SK-N-SH (cell line): ENCODE measurements around the gene TPPP. TPM values are rescaled to one million over a fixed set of nuclear protein-coding genes. Genes with fewer than 3 reads are reported as not detected.

ENCODE experiments used
- CTCF ChIA-PET: fragments of 300-600, 350-600 bp; formaldehyde crosslinking; extraction: SDS; loops from one replicate; lab custom pipeline; 2021; lab: Yijun Ruan, JAX
- POLR2A ChIA-PET: fragments of 350-600 bp; sonication (Branson Sonifier 250); formaldehyde crosslinking; extraction: SDS; loops from one replicate; lab custom pipeline; 2020; ENCODE audit warnings: antibody characterized with exemption, inconsistent platforms; lab: Yijun Ruan, JAX
- DNase-seq: peaks from one replicate; pipeline ENCODE4 v3.0.0; 2012
- H2AFZ ChIP-seq: fragments of 200-600 bp; sonication (generic); 2 replicates; pipeline ENCODE4 v1.8.1; 2016; ENCODE audit warnings: antibody characterized with exemption, mild to moderate bottlenecking, low read depth
- H3F3A ChIP-seq: fragments of 200-600 bp; sonication (generic); replicated peaks from 2 replicates; pipeline ENCODE3; 2016; ENCODE audit warnings: antibody characterized with exemption, mild to moderate bottlenecking; ENCODE audit not compliant: insufficient read depth
- H3K27ac ChIP-seq, 2 experiments: fragments of 200-500 bp in 1 of 2; fragments of 200-600 bp in 1 of 2; sonication (Bioruptor generic) in 1 of 2; sonication (generic), shearing (Covaris generic) in 1 of 2; 2 replicates each; pipeline versions ENCODE4 v1.5.1 to v1.6.1; 2014 to 2016; ENCODE audit warnings: low read depth in 2 of 2, inconsistent platforms in 1 of 2, low read length in 1 of 2, mild to moderate bottlenecking in 1 of 2, mixed read lengths in 1 of 2
- H3K27me3 ChIP-seq: fragments of 200-600 bp; sonication (generic), shearing (Covaris generic); 2 replicates; pipeline ENCODE4 v1.6.1; 2016; ENCODE audit warnings: mixed run types; ENCODE audit not compliant: insufficient read depth
- H3K36me3 ChIP-seq, 2 experiments: fragments of 200-500 bp in 1 of 2; fragments of 200-600 bp in 1 of 2; sonication (Bioruptor generic) in 1 of 2; sonication (generic) in 1 of 2; replicated peaks in 1 of 2; 2 replicates each; pipeline versions ENCODE3 to v1.5.1; 2014 to 2016; ENCODE audit warnings: low read length in 1 of 2, mild to moderate bottlenecking in 1 of 2; ENCODE audit not compliant: insufficient read depth in 2 of 2, control insufficient read depth in 1 of 2
- H3K4me1 ChIP-seq, 2 experiments: fragments of 200-500 bp in 1 of 2; fragments of 200-600 bp in 1 of 2; sonication (Bioruptor generic) in 1 of 2; sonication (generic), shearing (Covaris generic) in 1 of 2; 2 replicates each; pipeline versions ENCODE4 v1.5.1 to v1.6.1; 2014 to 2016; ENCODE audit warnings: low read depth in 1 of 2, low read length in 1 of 2, mixed run types in 1 of 2; ENCODE audit not compliant: insufficient read depth in 2 of 2, control insufficient read depth in 1 of 2
- H3K4me2 ChIP-seq: fragments of 200-600 bp; sonication (generic), shearing (Covaris generic); 2 replicates; pipeline ENCODE4 v1.6.1; 2017; ENCODE audit warnings: mixed run types
- H3K4me3 ChIP-seq, 2 experiments: fragments of 200-500 bp in 1 of 2; fragments of 200-600 bp in 1 of 2; sonication (Bioruptor generic) in 1 of 2; sonication (generic), shearing (Covaris generic) in 1 of 2; 2 replicates each; pipeline versions ENCODE4 v1.5.1 to v1.8.1; 2014 to 2016; ENCODE audit warnings: low read depth in 2 of 2, inconsistent platforms in 1 of 2, low read length in 1 of 2, mild to moderate bottlenecking in 1 of 2, mixed read lengths in 1 of 2, moderate library complexity in 1 of 2
- H3K79me2 ChIP-seq: fragments of 200-600 bp; sonication (generic); 2 replicates; pipeline ENCODE4 v1.8.1; 2017; ENCODE audit warnings: mild to moderate bottlenecking; ENCODE audit not compliant: insufficient read depth
- H3K9ac ChIP-seq: fragments of 200-600 bp; sonication (generic); 2 replicates; pipeline ENCODE4 v1.6.1; 2017; ENCODE audit warnings: mixed run types
- H3K9me2 ChIP-seq: fragments of 200-600 bp; sonication (generic); 2 replicates; pipeline ENCODE4 v1.6.1; 2017; ENCODE audit warnings: mixed run types
- H3K9me3 ChIP-seq: fragments of 200-600 bp; sonication (generic); 2 replicates; pipeline ENCODE4 v1.6.1; 2017; ENCODE audit warnings: mixed run types, mild to moderate bottlenecking, moderate library complexity
- H4K20me1 ChIP-seq: fragments of 200-600 bp; sonication (generic); 2 replicates; pipeline ENCODE4 v1.6.1; 2017; ENCODE audit warnings: mild to moderate bottlenecking, mixed run types; ENCODE audit not compliant: insufficient read depth
- FOSL2 ChIP-seq: IDR thresholded peaks from 2 replicates; pipeline ENCODE4 v1.4.0; 2012; ENCODE audit warnings: low read depth, mild to moderate bottlenecking, moderate library complexity, borderline replicate concordance
- GABPA ChIP-seq: IDR thresholded peaks from 2 replicates; pipeline ENCODE4 v1.4.0; 2012; ENCODE audit warnings: low read depth, mild to moderate bottlenecking
- GATA2 ChIP-seq: sonication (generic); formaldehyde crosslinking; IDR thresholded peaks from 2 replicates; pipeline ENCODE4 v1.5.0; 2020; ENCODE audit warnings: mild to moderate bottlenecking, missing genetic modification reagents
- MAX ChIP-seq: IDR thresholded peaks from 2 replicates; pipeline ENCODE4 v1.4.0; 2012; ENCODE audit warnings: low read depth
- MXI1 ChIP-seq: IDR thresholded peaks from 2 replicates; pipeline ENCODE4 v1.6.1; 2012; ENCODE audit warnings: mild to moderate bottlenecking, low read depth, low read length, improper control_type of control experiment
- NFIC ChIP-seq: IDR thresholded peaks from 2 replicates; pipeline ENCODE4 v1.4.0; 2012; ENCODE audit warnings: borderline replicate concordance
- NRF1 ChIP-seq: IDR thresholded peaks from 2 replicates; pipeline ENCODE4 v1.6.1; 2012; ENCODE audit warnings: low read depth, mild to moderate bottlenecking, low read length
- PBX3 ChIP-seq: IDR thresholded peaks from 2 replicates; pipeline ENCODE4; 2012
- RAD21 ChIP-seq: IDR thresholded peaks from 2 replicates; pipeline ENCODE4 v1.6.1; 2012; ENCODE audit warnings: mild to moderate bottlenecking, low read length
- RCOR1 ChIP-seq: fragments of 150-350 bp; IDR thresholded peaks from 2 replicates; pipeline ENCODE4 v1.6.1; 2017; ENCODE audit warnings: antibody characterized with exemption, low read length
- RFX5 ChIP-seq: IDR thresholded peaks from 2 replicates; pipeline ENCODE4 v1.6.1; 2012; ENCODE audit warnings: mild to moderate bottlenecking, improper control_type of control experiment, low read length
- RXRA ChIP-seq: IDR thresholded peaks from 2 replicates; pipeline ENCODE4 v1.4.0; 2012; ENCODE audit warnings: low read depth, mild to moderate bottlenecking, borderline replicate concordance
- SIN3A ChIP-seq: IDR thresholded peaks from 2 replicates; pipeline ENCODE4 v1.6.1; 2012; ENCODE audit warnings: low read depth, mild to moderate bottlenecking, low read length, moderate library complexity, borderline replicate concordance
- SMC3 ChIP-seq: IDR thresholded peaks from 2 replicates; pipeline ENCODE4 v1.6.1; 2012; ENCODE audit warnings: low read depth, low read length, improper control_type of control experiment
- TAF1 ChIP-seq: IDR thresholded peaks from 2 replicates; pipeline ENCODE4 v1.6.1; 2012; ENCODE audit warnings: low read depth, mild to moderate bottlenecking, low read length, moderate library complexity, borderline replicate concordance
- USF1 ChIP-seq: IDR thresholded peaks from 2 replicates; pipeline ENCODE4 v1.4.0; 2012; ENCODE audit warnings: low read depth, borderline replicate concordance
- YY1 ChIP-seq: IDR thresholded peaks from 2 replicates; pipeline ENCODE4 v1.4.0; 2012; ENCODE audit warnings: low read depth, mild to moderate bottlenecking
- WGBS: methylation state at CpG from one replicate; pipeline ENCODE4 v1.1.6; 2017; ENCODE audit warnings: low lambda C conversion rate; 5-methylcytosine and 5-hydroxymethylcytosine counted together
- polyA plus RNA-seq, 3 experiments: library from polyadenylated mRNA; depleted of rRNA; stranded (reverse); fragments of >200 nt; gene quantifications; 2 replicates each; pipeline ENCODE4 v1.2.3, GENCODE V29; 2012
- TF ChIP-seq, protein P1 (sequence below): IDR thresholded peaks from 2 replicates; pipeline ENCODE4 v1.6.1; 2012; ENCODE audit warnings: mild to moderate bottlenecking, low read depth, low read length, moderate library complexity

The TPPP gene
- polyA plus RNA-seq, 1 of the 3 experiments (the other 2 are of a cell fraction): 0.05 TPM

- TF ChIP-seq YY1 (no peak), GABPA (no peak), SMC3 (no peak), RXRA (no peak), MXI1 (no peak), PBX3 (no peak), MAX (no peak), SIN3A (no peak), NRF1 (no peak), RFX5 (no peak), FOSL2 (no peak)
- CTCF ChIA-PET: no interaction called here
- Histone ChIP-seq H2AFZ (peak overlapping the region; percentile 78), H3K4me2 (peak overlapping the region; percentile 80), H3K27me3 (no peaks in the 10 kb centered on the region), H3K79me2 (peaks cover 36% of the 10 kb centered on the region), H3K4me1 (peaks cover 0 to 10% of the 10 kb centered on the region in 2 experiments; a peak in 1 of 4 replicates), H3K4me3 (peak overlapping the region; percentile 67 to 72), H3K27ac (no peak overlapping the region), H4K20me1 (no peaks in the 10 kb centered on the region), H3K9ac (peak overlapping the region; percentile 34; the same call in 1 of the 2 replicates), H3F3A (no peaks in the 10 kb centered on the region), H3K9me3 (no peaks in the 10 kb centered on the region; the same call in 1 of the 2 replicates), H3K36me3 (no peaks in the 10 kb centered on the region), H3K9me2 (no peaks in the 10 kb centered on the region)
- WGBS: 50% methylated on average over 9 of the region's 11 CpGs
- no peak for DNase-seq
- POLR2A ChIA-PET: interaction anchor here (0.5 kb wide), 1 partner anchor 139 kb away, joined by 3 read pairs; no protein-coding TSS in a partner anchor
Measured at GRCh38 chr5:610744-611730, 82.1 kb downstream of the TPPP start.

DNA sequence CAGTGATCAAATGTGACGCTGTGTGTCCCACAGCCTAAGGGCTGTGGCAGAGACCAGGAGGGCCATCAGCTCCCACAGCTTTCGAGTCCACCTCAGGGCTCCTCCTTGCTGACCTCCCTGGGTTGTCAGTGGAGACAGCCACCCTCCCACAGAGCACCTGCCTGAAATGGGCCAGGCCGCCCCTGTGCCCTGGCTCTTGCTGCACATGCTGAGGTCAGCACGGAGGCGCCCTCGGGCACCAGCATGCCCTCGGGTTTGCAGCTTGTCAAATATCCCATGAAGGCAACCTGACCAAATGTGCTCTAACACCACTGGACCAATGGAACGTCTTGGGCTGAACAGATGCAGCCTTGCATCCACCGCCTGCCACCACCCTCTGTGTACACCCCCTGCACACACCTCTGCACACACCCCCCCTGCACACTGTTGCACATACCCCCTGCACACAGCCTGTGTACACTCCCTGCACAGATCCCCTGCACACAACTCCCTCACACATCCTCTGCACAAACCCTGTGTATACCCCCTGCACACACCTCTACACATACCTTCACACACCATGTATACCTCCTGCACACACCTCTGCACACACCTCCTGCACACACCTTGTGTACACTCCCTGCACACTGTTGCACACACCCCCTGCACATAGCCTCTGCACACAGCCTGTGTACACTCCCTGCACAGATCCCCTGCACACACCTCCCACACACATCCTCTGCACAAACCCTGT, 83.0 kb downstream of the TPPP start:
- H3K9me2 ChIP-seq: no peaks in the 10 kb centered on the region
- ChIA-PET CTCF (interaction anchor here (1.2 kb wide), 1 partner anchor 14 kb away, joined by 5 read pairs; no protein-coding TSS in a partner anchor), POLR2A (no interaction called here)
- H3K79me2 ChIP-seq: peaks cover 28% of the 10 kb centered on the region
- H2AFZ ChIP-seq: no peak overlapping the region
- H3K27me3 ChIP-seq: no peaks in the 10 kb centered on the region
- no peak overlapping the region for H3K4me3 ChIP-seq
- DNase-seq: no peak
- H3F3A ChIP-seq: no peaks in the 10 kb centered on the region
- H3K4me1 ChIP-seq: peaks cover 0 to 10% of the 10 kb centered on the region in 2 experiments; a peak in 1 of 4 replicates
- no peaks in the 10 kb centered on the region for H3K36me3 ChIP-seq
- no peak overlapping the region for H3K4me2 ChIP-seq
- no peak overlapping the region for H3K9ac ChIP-seq
- no peak overlapping the region for H3K27ac ChIP-seq
- WGBS: no CpG with 5 or more reads among the region's 9 CpGs
- H3K9me3 ChIP-seq: no peaks in the 10 kb centered on the region; the same call in 1 of the 2 replicates
- no peaks in the 10 kb centered on the region for H4K20me1 ChIP-seq
- TF ChIP-seq NRF1 (no peak), RAD21 (no peak), NFIC (no peak), SMC3 (no peak), TAF1 (no peak), GATA2 (CRISPR knock-in tag) (no peak), RCOR1 (no peak), USF1 (no peak)
- TF ChIP-seq, protein P1, sequence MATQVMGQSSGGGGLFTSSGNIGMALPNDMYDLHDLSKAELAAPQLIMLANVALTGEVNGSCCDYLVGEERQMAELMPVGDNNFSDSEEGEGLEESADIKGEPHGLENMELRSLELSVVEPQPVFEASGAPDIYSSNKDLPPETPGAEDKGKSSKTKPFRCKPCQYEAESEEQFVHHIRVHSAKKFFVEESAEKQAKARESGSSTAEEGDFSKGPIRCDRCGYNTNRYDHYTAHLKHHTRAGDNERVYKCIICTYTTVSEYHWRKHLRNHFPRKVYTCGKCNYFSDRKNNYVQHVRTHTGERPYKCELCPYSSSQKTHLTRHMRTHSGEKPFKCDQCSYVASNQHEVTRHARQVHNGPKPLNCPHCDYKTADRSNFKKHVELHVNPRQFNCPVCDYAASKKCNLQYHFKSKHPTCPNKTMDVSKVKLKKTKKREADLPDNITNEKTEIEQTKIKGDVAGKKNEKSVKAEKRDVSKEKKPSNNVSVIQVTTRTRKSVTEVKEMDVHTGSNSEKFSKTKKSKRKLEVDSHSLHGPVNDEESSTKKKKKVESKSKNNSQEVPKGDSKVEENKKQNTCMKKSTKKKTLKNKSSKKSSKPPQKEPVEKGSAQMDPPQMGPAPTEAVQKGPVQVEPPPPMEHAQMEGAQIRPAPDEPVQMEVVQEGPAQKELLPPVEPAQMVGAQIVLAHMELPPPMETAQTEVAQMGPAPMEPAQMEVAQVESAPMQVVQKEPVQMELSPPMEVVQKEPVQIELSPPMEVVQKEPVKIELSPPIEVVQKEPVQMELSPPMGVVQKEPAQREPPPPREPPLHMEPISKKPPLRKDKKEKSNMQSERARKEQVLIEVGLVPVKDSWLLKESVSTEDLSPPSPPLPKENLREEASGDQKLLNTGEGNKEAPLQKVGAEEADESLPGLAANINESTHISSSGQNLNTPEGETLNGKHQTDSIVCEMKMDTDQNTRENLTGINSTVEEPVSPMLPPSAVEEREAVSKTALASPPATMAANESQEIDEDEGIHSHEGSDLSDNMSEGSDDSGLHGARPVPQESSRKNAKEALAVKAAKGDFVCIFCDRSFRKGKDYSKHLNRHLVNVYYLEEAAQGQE: no peak
